ENCODE data around the gene SOX8. TPM values are rescaled to one million over a fixed set of nuclear protein-coding genes. Genes with fewer than 3 reads are reported as not detected.

SOX8 gene
- total RNA-seq, 1 experiment from 2014 or later: 5.2 TPM

DNA sequence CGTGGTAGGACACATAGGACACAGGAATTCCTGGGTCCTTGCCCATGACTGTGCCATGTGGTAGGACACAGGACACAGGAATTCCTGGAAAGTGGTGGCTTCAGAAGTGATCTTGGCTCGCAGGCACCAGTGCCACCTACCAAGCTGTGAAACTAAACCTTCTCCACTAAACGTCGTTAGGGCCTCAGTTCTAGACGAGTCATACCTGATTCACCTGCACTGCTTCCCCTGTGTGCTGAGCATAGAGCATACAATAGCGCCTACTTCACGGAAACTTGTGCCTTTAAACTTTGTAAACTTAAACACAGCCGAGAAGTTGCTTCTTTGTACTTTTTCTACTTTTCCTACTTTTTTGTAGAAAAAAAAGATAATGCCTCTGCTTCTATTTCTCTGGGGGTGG is 4.8 kb downstream of the SOX8 start:
- H3K9ac ChIP-seq (ENCODE audit: low read length): no peak overlapping the region
- ChIA-PET POLR2A (no interaction called here), CTCF (no interaction called here), RAD21 (ENCODE audit: low non-redundant PET in 1 of 2, low total read pairs in 2 of 2, uncharacterized antibody in 2 of 2, unreplicated experiment in 2 of 2) (interaction anchor here in 1 of 2 experiments (0.6 kb wide), 1 partner anchor 62 kb away, joined by 5 read pairs; no protein-coding TSS in a partner anchor)
- H3K27me3 ChIP-seq (ENCODE audit: insufficient read depth, low read length): no peaks in the 10 kb centered on the region
- no peak overlapping the region for H2AFZ ChIP-seq (ENCODE audit: low read depth, low read length, poor library complexity, severe bottlenecking)
- no TSS peak for BruUV-seq (replicated peaks)
- H3K4me3 ChIP-seq (replicated peaks in 1 of 2; ENCODE audit: low read depth in 1 of 2, low read length in 2 of 2): no peak overlapping the region
- DNase-seq (ENCODE audit: low read depth, low spot score) (no peak), ATAC-seq (0 out of 2 replicates have a peak, but pooled peaks have one; percentile 35)
- H3K36me3 ChIP-seq (ENCODE audit: control insufficient read depth in 1 of 2, insufficient read depth in 2 of 2, low read length in 2 of 2): no peaks in the 10 kb centered on the region
- H3K4me2 ChIP-seq (ENCODE audit: low read length): 0 out of 2 replicates have a peak overlapping the region, but pooled peaks have one; percentile 23
- no peaks in the 10 kb centered on the region for H4K20me1 ChIP-seq (ENCODE audit: insufficient read depth)
- no peak overlapping the region for H3K27ac ChIP-seq (ENCODE audit: low read depth, low read length)
- H3K79me2 ChIP-seq (ENCODE audit: insufficient read depth, low read length): no peaks in the 10 kb centered on the region
- intact Hi-C loops (cut with micrococcal nuclease): no loop called here
- TF ChIP-seq ZNF274 (IDR thresholded peaks at IDR 0.05; ENCODE audit: low read depth, low read length): no peak
- H3K9me3 ChIP-seq (ENCODE audit: control insufficient read depth in 1 of 2, insufficient read depth in 1 of 2, low read depth in 1 of 2, low read length in 2 of 2): no peaks in the 10 kb centered on the region
- no peaks in the 10 kb centered on the region for H3K9me2 ChIP-seq (ENCODE audit: insufficient read depth)
- H3K4me1 ChIP-seq (ENCODE audit: control insufficient read depth in 1 of 2, insufficient read depth in 2 of 2, low read length in 2 of 2): peaks cover 0 to 9% of the 10 kb centered on the region in 2 experiments; a peak in 1 of 4 replicates

DNA sequence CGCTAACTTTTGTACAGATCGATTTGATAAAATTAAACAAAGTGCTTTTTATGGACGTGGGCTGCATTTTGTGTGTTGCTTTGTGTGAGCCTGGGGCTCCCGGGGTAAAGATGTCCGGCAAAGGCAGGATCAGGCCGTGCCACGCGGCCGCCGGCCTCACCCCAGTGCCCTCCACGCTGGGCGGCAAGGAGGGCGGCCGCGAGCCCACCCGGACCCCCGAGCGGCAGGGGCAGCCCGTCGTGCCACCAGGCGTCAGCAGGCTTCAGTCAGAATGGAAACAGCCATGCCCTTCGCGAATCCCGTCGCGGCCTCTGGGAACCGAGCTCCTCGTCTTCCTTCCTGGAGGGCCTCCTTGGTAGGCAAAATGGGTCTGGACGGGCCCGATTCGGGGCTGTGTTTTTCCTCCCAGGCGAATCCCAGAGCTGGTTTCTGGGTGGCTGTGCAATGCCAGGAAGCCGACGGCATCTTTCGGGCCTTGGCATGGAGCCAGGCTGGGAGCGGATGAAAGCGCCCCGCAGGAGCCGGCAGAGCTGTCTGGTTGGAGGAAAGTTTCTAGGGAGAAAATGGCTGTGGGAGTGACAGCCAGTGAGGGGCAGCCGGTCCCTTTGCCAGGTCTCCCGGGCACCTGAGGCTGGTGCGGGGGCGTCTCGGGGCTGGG is 5.5 kb downstream of the SOX8 start:
- H3K79me2 ChIP-seq (ENCODE audit: insufficient read depth, low read length): no peaks in the 10 kb centered on the region
- no peaks in the 10 kb centered on the region for H3K9me2 ChIP-seq (ENCODE audit: insufficient read depth)
- no peak overlapping the region for H3K4me3 ChIP-seq (replicated peaks in 1 of 2; ENCODE audit: low read depth in 1 of 2, low read length in 2 of 2)
- H3K9ac ChIP-seq (ENCODE audit: low read length): no peak overlapping the region
- H3K4me1 ChIP-seq (ENCODE audit: control insufficient read depth in 1 of 2, insufficient read depth in 2 of 2, low read length in 2 of 2): peaks cover 0 to 9% of the 10 kb centered on the region in 2 experiments; a peak in 1 of 4 replicates
- H4K20me1 ChIP-seq (ENCODE audit: insufficient read depth): no peaks in the 10 kb centered on the region
- DNase-seq (ENCODE audit: low read depth, low spot score) (no peak), ATAC-seq (no peak)
- no peaks in the 10 kb centered on the region for H3K36me3 ChIP-seq (ENCODE audit: control insufficient read depth in 1 of 2, insufficient read depth in 2 of 2, low read length in 2 of 2)
- POLR2A ChIA-PET: no interaction called here
- CTCF ChIA-PET: no interaction called here
- no peaks in the 10 kb centered on the region for H3K9me3 ChIP-seq (ENCODE audit: control insufficient read depth in 1 of 2, insufficient read depth in 1 of 2, low read depth in 1 of 2, low read length in 2 of 2)
- no peak overlapping the region for H2AFZ ChIP-seq (ENCODE audit: low read depth, low read length, poor library complexity, severe bottlenecking)
- intact Hi-C loops (cut with micrococcal nuclease): no loop called here
- no peak overlapping the region for H3K4me2 ChIP-seq (ENCODE audit: low read length)
- H3K27me3 ChIP-seq (ENCODE audit: insufficient read depth, low read length): no peaks in the 10 kb centered on the region
- no TSS peak for BruUV-seq (replicated peaks)
- RAD21 ChIA-PET (ENCODE audit: low non-redundant PET in 1 of 2, low total read pairs in 2 of 2, uncharacterized antibody in 2 of 2, unreplicated experiment in 2 of 2): no interaction called here
- no peak overlapping the region for H3K27ac ChIP-seq (ENCODE audit: low read depth, low read length)
- TF ChIP-seq, protein P1, sequence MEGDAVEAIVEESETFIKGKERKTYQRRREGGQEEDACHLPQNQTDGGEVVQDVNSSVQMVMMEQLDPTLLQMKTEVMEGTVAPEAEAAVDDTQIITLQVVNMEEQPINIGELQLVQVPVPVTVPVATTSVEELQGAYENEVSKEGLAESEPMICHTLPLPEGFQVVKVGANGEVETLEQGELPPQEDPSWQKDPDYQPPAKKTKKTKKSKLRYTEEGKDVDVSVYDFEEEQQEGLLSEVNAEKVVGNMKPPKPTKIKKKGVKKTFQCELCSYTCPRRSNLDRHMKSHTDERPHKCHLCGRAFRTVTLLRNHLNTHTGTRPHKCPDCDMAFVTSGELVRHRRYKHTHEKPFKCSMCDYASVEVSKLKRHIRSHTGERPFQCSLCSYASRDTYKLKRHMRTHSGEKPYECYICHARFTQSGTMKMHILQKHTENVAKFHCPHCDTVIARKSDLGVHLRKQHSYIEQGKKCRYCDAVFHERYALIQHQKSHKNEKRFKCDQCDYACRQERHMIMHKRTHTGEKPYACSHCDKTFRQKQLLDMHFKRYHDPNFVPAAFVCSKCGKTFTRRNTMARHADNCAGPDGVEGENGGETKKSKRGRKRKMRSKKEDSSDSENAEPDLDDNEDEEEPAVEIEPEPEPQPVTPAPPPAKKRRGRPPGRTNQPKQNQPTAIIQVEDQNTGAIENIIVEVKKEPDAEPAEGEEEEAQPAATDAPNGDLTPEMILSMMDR (IDR thresholded peaks at IDR 0.05 in 2 of 3, conservative IDR thresholded peaks at IDR 0.05 in 1 of 3; ENCODE audit: borderline replicate concordance in 1 of 3, insufficient read depth in 1 of 3, low read depth in 2 of 3, low read length in 2 of 3): no peak
- TF ChIP-seq FOSL1 (IDR thresholded peaks at IDR 0.05; ENCODE audit: low read depth) (no peak), POLR2AphosphoS5 (IDR thresholded peaks at IDR 0.05; ENCODE audit: low read depth, low read length) (no peak), RAD21 (IDR thresholded peaks at IDR 0.05; ENCODE audit: low read depth) (no peak), ZFX (IDR thresholded peaks at IDR 0.05) (no peak), TCF7L2 (IDR thresholded peaks at IDR 0.05; ENCODE audit: borderline replicate concordance, extremely low read depth, insufficient read depth, insufficient read length) (no peak), ELF1 (IDR thresholded peaks at IDR 0.05; ENCODE audit: borderline replicate concordance, low read depth) (no peak)
- TF ChIP-seq, protein P2, sequence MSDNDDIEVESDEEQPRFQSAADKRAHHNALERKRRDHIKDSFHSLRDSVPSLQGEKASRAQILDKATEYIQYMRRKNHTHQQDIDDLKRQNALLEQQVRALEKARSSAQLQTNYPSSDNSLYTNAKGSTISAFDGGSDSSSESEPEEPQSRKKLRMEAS (IDR thresholded peaks at IDR 0.05): no peak
